Activated gamma-delta T cell treated with Interleukin-2 at 50 U/mL for 16 hours (primary cell): ENCODE data around the gene CPSF4.

Experiments used
- DNase-seq: peaks from one replicate; pipeline ENCODE4 v3.0.0-alpha.2; 2020

CPSF4 gene

DNA sequence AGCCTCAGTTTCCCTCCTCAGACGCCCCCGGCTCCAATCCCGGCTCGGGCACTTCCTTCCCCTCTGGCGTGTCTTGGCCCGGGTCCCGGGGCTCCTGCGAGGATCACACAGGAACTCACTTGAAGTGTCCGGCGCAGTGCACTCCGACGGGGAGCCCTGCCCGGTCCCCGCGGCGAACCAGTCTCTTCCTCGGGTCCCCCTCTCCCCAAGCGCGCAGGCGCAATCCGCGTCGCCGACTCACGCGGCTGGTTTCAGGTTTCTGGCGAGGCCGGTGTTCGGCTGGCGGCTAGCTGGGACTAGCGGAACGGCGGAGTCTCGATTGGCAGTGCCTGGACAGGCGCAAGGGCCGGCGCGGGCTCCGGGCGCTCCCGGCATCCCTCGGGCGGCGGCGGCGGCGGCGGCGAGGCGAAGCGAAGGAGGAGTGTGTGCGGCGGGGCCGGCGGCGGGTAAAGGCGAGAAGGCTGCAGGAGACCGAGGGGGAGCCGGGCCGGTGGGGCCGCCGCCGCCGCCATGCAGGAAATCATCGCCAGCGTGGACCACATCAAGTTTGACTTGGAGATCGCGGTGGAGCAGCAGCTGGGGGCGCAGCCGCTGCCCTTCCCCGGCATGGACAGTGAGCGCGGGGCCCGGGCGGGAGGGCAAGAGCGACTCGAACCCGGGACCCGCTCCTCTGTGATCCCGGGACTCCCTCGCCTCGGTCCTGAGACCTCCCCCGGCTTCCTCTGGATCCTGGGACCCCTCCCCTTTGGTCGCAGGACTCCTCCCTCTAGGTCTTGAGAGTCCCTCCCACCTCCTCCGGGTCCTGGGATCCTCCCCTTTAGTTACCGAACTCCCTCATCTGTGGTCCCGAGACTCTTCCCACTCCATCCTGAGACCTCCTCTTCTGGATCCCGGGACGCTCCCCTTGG lies at the start of gene CPSF4, which contains the start of gene PTCD1:
CPSF4 (plus strand) TSS at position 371 of the 908 bp plus-strand sequence; CDS start at position 511, 140 bp downstream.
PTCD1 (minus strand) TSS at position 226 of the 908 bp plus-strand sequence. CDS start 3,556 bp downstream, outside the sequence.
- peak; percentile 86 for DNase-seq

DNA sequence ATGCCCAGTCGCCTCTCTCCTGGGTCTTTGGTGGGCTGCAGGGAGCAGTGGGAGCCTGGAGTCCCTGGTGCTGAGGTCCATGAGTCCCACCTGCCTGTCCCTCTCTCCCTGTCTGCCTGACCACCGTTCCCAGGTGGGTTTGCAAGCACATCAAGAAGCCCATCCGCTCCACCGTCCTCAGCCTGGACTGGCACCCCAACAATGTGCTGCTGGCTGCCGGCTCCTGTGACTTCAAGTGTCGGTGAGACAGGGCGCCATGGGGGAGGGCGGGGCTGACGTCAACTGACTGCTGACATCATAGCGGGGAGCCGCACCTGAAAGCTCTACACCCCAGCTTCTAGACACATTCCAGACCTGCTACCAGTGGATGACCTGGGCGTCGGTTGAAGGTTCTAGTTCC lies 49.0 kb upstream of the CPSF4 start:
- DNase-seq: no peak

DNA sequence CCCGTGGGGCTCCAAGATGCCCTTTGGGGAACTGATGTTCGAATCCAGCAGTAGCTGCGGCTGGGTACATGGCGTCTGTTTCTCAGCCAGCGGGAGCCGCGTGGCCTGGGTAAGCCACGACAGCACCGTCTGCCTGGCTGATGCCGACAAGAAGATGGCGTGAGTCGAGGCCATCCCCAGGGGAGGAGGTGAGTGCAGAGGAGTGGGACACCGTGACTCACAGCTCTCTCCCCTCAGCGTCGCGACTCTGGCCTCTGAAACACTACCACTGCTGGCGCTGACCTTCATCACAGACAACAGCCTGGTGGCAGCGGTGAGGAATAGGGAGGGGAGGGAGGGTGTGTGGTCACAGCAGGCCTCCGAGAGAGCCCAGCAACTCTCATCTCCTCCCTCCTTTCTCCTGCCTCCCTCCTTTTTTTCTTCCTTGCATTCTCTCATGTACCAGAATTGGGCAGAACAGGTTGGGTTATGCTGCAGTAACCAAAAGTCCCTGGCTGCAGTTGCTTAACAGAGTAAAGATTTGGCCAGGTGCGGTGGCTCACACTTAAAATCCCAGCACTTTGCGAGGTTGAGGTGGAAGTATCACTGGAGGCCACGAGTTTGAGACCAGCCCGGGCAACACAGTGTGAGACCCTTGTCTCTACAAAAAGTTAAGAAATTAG lies 47.7 kb upstream of the CPSF4 start:
- DNase-seq: no peak

DNA sequence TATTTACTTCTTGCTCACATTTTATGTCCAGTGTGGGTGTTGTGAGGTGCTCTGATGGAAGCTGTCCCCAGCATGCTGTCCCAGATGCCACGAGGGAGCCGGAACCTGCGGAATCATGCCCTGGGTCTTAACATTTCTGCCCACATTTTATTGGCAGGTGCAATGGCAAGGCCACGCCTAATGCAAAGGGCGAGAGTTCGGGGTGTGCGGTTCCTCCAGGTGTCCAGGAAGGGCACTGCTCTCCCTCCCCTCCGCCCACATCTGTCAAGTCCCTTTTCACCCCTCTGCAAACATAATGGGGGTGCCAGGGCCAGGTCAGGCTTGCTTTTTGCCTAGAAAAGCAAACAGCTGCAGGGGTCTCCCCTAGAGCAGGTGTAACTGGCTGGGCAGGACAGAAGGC lies 46.7 kb upstream of the CPSF4 start:
- DNase-seq: no peak

DNA sequence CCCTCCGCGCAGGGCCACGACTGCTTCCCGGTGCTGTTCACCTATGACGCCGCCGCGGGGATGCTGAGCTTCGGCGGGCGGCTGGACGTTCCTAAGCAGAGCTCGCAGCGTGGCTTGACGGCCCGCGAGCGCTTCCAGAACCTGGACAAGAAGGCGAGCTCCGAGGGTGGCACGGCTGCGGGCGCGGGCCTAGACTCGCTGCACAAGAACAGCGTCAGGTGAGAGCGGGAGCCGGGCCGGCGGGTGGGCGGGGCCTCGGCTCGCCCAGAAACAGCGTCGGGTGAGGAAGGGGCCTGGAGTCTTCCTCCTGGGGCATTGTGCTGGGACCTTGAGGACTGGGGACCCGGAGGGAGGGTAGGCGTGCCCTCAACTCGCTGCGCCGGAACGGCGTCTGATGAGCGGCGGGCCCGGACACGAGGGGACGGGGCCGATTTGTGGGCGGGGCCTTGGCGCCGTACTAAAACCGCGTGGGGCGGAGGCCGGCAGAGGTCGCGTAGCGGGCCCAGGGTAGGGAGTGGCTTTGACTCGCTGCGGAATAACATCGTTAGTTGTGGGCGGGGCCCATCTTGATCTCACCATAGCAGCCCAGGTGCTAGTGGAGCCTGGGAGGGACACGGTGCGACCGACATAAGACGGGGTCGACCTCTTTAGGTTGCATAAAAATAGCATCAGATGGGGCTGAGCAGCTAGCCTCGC lies 45.9 kb upstream of the CPSF4 start:
- peak; percentile 82 for DNase-seq

DNA sequence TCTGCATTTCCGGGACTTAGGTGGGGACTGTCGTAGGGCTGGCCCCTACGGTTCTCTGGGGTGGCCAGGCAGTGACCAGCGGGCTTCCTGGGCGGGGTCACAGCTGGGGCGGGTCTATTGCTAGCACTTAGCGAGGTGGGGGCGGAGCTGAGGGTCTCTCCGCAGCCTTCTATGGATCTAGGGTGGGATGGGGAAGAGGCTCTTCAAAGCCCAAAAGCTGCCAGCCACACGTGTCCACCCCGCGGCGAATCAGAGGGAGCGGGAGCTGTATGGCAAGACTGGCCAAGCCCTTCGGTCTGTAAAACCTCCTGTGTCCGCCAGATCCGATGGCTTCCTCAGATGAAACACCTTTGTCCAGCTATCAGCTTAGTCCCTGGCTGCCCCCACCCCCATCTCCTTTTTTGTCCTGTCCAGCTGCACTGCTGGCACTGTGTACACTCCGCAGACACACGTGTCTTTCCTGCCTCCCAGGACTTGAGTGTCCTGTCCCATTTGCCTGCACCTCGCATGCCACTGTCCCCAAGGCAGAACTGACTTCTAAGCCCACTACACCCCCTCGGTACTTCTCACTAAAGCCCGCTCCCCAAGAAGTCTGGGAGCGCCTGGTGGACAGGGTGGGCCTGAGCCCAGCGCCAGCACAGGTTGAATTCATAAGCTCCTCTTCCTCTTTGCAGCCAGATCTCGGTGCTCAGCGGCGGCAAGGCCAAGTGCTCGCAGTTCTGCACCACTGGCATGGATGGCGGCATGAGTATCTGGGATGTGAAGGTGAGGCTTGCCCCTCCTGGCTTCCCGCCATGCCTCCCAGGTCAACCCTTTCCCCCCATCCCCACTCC lies 45.2 kb upstream of the CPSF4 start:
- DNase-seq: no peak

DNA sequence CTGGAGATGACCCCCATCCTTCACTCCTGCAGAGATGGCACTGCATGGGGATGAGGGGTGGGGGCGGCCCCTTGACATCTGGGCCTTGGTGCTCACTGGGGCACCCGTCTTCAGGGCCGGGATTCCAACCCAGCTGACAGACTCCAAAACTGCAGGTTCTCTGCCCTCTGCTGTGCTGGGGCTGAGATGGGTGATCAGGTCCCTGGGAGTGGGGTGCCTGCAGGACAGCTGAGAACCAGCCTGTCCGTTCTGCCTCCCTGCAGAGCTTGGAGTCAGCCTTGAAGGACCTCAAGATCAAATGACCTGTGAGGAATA lies 44.6 kb upstream of the CPSF4 start:
- no peak for DNase-seq

DNA sequence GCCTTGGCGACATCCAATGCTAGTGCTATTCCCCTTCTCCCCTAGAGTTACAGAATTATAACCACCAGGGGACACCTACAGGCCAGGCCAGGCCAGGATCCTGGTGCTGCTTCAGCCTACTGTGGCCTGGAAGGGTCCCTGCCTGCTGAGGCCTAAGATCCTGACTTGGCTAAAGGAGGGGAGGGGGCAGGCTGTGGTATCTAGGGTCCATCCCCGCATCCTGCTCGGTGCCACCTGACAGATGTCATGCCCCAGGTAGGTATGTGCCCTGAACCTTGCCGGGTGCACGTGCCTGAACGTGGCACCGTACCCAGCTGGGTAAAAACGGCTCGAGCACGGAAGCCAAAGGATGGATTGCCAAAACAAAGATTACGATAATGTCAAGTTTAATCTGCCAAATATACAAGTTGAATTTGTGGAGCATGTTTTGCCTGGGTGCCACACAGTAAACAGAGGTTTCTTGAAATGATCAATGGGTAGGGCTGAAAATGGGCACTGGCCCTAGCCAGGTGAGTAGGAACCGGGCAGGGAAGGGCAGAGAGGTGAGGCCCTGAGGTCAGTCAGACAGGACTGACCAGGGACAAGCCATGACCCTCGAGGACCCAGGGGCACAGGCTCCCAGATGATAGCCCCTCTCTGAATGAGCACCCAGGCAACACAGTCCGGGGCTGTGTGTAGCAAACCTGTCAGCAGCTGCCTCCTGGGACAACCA lies 43.0 kb upstream of the CPSF4 start:
- DNase-seq: no peak

DNA sequence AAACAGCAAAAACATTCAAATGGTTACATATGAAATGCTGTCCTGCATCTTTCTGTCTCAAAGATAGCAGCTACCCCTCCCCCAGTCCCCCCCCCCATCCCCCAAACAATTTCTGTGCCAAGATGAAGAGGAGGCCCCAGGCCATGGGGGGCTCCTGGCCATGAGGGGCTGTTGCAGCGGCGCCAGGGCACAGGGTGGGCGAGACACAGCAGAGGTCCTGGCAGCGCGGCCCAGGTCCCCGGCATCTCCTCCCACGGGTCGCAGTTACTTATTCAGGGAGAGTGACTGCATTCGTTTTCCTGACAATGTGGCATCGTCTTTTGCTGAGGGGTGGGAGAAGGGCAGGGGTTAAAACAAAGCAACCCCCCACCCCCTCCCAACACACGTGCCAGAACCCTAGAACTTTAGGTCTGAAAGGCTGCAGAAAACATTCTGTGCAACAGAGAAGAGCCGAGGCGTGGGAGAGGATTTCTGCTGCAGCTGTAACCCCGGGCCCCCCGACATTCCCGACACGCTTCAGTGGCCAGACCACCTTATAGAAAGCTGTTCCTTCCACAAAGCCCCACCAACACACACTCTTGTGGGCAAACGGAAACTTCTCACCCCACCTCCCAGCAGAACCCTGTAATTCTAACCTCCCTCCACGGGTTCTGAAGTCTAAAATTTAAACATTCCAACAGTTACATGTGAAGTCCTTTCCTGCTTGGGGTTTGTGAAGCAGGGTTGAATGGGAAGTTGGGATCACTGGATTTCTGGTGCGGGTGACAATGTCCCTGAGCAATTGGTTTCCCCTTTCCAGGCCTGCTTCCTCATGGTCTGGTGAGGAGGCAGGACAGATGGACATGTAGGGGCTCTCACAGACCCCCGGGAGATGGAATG lies 42.1 kb upstream of the CPSF4 start:
- no peak for DNase-seq

DNA sequence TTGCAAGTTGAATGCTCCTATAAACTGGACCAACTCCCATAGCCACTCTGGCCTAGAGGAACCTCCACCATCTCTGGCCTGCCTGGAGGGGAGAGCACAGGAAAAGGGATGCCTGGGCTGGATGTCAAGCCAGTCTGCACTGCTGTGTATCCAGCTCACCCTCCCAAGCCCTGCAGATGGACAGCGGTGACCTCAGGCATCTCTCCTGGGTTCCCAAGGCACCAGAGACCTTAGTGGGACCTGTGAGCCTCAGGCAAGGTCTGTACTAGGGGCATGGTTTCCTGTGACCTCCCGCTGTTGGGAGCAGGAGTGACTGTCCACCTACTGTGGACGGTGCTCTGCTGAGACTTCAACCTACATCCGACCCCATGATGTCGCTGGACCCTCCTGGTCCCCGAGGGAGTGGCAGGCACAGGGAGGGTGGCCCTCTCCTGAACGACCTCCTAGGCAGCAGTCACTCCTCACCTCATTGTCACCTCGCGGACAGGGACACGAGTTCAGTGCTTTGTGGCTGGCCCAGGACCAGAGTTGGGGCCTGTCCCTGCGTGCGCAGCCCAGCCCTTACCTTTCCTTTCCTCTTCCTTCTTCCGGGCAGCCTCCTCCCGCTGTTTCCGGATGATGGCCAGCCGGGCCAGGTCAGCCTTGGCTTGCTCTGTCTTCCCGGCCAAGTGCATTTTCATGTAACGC lies 41.3 kb upstream of the CPSF4 start:
- DNase-seq: no peak

DNA sequence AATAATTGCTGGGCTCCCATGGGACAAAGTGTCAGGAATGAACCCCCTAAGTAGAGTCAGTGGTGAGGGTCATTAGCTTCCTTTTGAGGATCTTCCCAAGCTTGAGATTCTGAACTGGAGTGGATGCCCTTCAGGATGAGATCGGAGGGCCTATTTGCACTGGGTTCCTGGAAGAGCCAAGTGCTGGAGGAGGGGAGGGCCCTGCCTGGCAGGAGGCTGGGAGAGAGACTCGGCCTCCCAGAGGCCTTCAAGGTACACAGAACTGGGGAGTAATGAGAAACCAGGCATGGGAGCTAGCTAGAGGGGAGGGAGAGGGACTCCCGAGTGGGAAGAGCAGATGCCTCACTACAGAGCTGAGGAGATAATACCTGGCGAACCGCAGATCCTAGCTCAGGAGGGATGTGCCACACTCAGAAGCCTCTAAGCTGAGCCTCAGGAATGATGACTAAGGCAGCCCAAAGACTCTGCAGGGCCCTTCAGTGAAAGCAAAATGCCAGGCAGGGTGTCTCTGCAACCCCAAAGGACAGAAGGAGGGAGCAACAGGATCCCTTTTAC lies 39.8 kb upstream of the CPSF4 start:
- DNase-seq: no peak

DNA sequence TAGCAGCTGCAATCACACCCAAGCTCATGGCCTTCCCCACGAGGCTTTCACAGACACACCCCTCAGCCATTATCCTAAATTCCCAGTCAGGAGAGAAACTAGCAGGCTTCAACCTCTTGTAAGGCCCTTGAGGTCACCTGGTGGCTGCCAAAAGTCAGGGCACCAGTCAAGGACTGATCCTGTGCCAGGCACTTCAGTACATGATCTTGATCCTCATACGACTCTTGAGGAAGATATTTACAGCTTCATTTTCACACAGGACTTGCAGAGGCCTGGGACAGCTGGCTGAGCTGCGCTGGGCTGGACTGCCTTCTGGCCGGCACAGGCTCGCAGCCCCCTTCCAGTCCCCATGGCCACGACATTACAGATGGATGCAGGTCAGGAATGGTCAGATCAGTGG lies 39.1 kb upstream of the CPSF4 start:
- DNase-seq: no peak

DNA sequence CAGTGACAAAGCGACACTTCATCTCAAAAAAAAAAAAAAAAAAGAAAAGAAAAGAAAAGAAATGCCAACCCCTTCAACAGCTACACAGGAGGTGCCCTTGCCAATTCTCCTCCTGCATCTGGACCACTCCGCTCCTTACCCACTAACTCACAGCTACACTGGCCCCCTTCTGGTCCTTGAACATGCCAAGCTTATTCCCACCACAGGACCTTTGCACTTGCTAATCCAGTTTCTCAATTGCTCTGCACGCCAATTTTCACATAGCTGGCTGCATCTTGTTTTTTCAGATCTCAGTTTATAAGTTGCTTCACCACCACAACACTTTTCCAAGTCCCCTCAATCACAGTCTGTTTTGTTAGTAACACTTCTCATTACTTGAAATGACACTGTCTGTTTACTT lies 35.9 kb upstream of the CPSF4 start:
- no peak for DNase-seq

DNA sequence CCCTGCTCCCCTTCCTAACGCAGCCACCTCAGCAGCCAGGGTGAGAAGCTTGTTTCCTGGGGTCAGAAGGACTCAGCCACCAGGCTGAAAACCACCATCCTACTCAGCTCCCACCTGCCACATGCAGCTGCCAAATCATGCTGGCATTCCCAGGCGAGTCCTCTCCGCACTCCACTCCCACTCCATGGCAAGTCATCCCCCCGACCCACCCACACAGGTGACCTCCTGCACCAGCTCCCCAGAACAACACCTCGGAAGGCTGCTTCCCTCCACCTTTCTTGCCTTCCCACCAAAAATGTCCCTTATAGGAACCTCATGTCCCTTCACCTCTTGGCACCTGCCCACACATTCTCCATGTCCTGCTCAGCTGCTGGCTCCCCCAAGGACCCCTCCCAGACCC lies 35.0 kb upstream of the CPSF4 start:
- DNase-seq: no peak

DNA sequence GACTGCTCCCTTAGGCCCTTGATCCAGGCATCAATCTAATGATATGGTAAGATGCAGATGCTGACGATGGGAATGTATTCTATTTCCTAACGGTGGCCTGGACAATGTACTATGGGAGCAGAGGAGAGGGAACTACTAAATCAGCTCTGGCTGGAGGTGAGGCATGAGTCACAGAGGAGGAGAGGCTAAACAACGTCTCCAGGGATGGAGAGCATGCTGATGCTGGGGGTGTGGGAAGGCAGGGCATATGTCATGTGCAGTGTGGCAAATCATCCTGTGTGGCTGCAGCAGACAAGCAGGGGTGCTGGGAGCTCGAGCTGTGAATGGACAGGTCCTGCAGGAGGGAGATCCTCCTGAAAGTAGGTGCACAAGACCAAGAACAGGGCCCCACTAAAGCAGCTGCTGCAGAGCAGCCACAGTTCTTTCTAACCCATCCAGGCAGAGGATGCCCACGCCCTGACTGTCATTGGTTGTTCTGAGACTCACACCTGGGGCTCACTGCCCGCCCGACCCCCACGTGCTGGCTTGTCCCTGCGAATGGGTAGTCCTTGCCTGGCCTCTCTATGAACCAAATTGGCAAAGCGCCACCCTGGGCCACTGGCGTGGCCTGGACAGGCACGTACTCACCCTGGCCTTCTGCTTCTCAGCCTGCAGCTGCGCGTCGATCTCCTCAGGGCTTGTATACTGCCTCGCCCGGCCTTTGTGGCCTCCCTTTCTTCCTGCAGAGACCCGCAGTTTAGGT lies 34.3 kb upstream of the CPSF4 start:
- DNase-seq: no peak

DNA sequence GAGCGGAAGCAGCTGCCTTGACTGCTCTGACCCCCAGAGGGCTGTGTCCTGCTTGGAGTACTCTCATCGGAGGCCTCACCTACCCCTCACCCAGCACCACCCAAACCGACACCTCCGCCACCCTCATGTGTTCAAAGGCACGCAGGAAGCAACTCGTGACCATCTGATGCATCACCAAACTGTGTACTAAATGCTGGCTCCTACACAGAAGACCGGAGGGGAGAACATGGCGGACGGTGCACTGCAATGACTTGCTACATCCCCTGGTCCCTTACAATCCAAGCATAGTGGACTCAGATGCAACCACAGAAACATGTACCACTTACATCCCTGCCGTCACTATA lies 33.8 kb upstream of the CPSF4 start:
- no peak for DNase-seq

DNA sequence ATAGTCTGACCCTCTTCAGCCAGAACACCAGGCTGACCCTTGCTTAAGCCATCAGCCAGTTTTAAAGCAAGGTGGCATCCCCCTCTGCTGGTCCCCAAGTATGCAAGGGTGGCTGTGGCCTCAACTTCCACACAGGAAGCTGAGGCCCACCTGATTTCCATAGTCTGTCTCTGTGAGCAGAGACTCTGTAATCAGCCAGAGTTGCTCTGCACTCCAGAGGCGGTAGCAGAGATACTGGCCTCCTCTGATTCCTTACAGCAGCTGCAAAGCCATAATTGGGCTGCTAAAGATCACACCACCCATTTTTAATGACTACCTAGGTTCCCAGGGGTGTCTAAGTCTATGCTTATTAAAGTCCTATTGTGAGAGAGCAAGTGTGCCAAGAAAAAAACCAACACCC lies 32.2 kb upstream of the CPSF4 start:
- DNase-seq: no peak

DNA sequence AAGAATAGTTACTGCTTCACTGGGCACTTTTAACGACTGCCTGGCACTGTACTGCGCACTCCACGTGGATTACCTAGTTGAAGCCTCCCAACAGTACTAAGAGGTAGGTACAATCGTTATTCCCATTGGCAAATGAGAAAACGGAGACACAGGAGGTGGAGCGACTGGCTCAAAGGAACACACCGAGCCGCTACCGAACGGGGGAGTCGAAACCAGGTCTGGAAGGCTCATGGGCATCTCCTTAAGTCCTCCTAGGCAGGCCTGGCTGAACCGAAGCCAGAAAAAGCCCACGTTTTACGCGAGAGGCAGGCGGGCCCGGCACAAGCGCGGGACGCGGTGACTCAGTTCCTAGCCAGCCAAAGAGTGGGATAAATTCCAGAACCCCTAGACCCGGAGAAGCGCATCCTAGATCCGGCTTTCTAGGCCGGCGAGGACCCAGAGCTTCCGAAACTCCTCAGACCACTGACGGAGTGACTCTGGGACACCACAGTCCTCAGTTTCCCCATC lies 30.8 kb upstream of the CPSF4 start:
- peak; percentile 28 for DNase-seq
